Sigmoid colon (tissue), 7 donors: Measurements from ENCODE around the gene PITX3. TPM values are rescaled to one million over a fixed set of nuclear protein-coding genes. Genes with fewer than 3 reads are reported as not detected.
A peak's percentile ranks its signal among the peaks of the same experiment; 100 is the strongest.

Experiments used
- DNase-seq: peaks from one replicate; pipeline ENCODE4 v3.0.0-alpha.2; 2019
- H3K27ac ChIP-seq, 4 donors: fragments of 200-600 bp; sonication (generic); one replicate each; pipeline ENCODE4 v1.5.1; 2016 to 2019; ENCODE audit warnings: mild to moderate bottlenecking in 1 of 4
- H3K27me3 ChIP-seq, 3 donors: fragments of 200-600 bp; sonication (generic); one replicate each; pipeline ENCODE4 v1.5.1; 2019; ENCODE audit warnings: mild to moderate bottlenecking in 1 of 3
- H3K36me3 ChIP-seq, 4 donors: fragments of 200-600 bp; sonication (generic); one replicate each; pipeline ENCODE4 v1.5.1; 2016 to 2019
- H3K4me1 ChIP-seq, 4 donors: fragments of 200-600 bp; sonication (generic); one replicate each; pipeline ENCODE4 v1.5.1; 2017 to 2019
- H3K4me3 ChIP-seq, 4 donors: fragments of 200-600 bp; sonication (generic); one replicate each; pipeline ENCODE4 v1.5.1; 2017 to 2019; ENCODE audit warnings: mild to moderate bottlenecking in 2 of 4, moderate library complexity in 1 of 4
- H3K9me3 ChIP-seq, 4 donors: fragments of 200-600 bp in 3 of 4; sonication (generic) in 3 of 4; one replicate each; pipeline versions ENCODE4 v1.5.1 to v1.6.1; 2013 to 2019
- EP300 ChIP-seq, 4 donors: sonication (generic); formaldehyde crosslinking; IDR thresholded peaks; one replicate each; pipeline ENCODE4 v1.6.1; 2017; ENCODE audit warnings: antibody characterized with exemption in 4 of 4
- POLR2A ChIP-seq, 2 donors: fragments of 450-650 bp; IDR thresholded peaks; one replicate each; pipeline ENCODE4 v1.6.1; 2016; ENCODE audit warnings: antibody characterized with exemption in 2 of 2, mild to moderate bottlenecking in 2 of 2, moderate library complexity in 2 of 2
- POLR2AphosphoS5 ChIP-seq, 4 donors: sonication (generic); formaldehyde crosslinking; IDR thresholded peaks; one replicate each; pipeline ENCODE4 v1.6.1; 2017; ENCODE audit warnings: antibody characterized with exemption in 4 of 4
- WGBS, 2 donors: extraction: QIAGEN DNeasy Blood & Tissue Kit; methylation state at CpG; one replicate each; pipeline ENCODE4 v1.1.7; 2013; 5-methylcytosine and 5-hydroxymethylcytosine counted together
- intact Hi-C: fragments of 100-400 bp; cut with DNase I; formaldehyde crosslinking; loops from one replicate; pipeline ENCODE4 v1.15.1; 2023
- polyA plus RNA-seq, 3 donors: library from polyadenylated mRNA; stranded (reverse); fragments of 200-250 nt; gene quantifications; one replicate each; pipeline ENCODE4 v1.2.3, GENCODE V29; 2013
- total RNA-seq, 4 donors: library from RNA; depleted of rRNA; stranded (reverse); fragments of >200 nt; gene quantifications; one replicate each; pipeline ENCODE4 v1.1.0, GENCODE V29; 2016
- TF ChIP-seq, protein P1 (sequence below), 4 experiments: fragments of 450-650 bp in 3 of 4; fragments of 200-600 bp in 1 of 4; IDR thresholded peaks; one replicate each; pipeline ENCODE4 v1.5.1; 2016 to 2019; ENCODE audit warnings: antibody characterized with exemption in 4 of 4, mild to moderate bottlenecking in 3 of 4, moderate library complexity in 2 of 4
- donor health status: healthy with polysubstance abuse.
- donor health status: Bipolar disorder and iron deficiency.
- donor health status: healthy.

The PITX3 gene
- total and polyA plus RNA-seq, 7 donors = not detected

DNA sequence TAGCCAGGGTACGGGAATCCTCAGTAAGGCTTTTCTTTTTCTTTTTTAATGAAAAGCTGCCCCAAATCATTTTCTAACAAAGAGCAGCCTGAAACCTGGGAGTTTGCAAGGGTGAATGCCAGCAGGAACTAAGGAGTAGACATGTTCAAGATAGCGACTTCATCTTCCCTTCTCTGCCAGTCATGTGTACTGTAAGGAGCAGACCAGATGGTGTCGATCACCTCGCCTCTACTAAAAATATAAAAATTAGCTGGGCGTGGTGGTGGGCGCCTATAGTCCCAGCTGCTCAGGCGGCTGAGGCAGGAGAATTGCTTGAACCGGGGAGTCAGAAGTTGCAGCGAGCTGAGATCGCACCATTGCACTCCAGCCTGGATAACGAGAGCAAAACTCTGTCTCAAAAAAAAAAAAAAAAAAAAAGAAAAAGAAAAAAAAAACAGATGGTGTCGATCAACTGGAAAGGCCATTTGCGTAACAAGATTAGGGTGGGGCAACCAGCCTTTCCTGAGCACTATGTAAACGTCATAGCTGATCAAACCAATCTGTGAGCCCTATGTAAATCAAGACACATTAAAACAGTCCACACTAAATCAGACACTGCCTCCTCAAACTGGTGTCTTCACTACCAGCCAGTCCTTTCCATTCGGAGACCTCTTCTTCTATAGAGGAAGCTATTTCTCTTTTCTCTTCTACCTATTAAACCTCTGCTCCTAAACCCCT, 55.3 kb downstream of the PITX3 start:
- H3K36me3 ChIP-seq = no peaks in the 10 kb centered on the region
- H3K27me3 ChIP-seq = no peaks in the 10 kb centered on the region
- DNase-seq = no peak
- peaks cover 0 to 2% (median 0%) of the 10 kb centered on the region in 4 donors for H3K9me3 ChIP-seq
- intact Hi-C loops = no loop called here
- 81 to 82% methylated on average over 15 of the region's 15 CpGs for WGBS, 2 donors
- TF ChIP-seq, protein P1, sequence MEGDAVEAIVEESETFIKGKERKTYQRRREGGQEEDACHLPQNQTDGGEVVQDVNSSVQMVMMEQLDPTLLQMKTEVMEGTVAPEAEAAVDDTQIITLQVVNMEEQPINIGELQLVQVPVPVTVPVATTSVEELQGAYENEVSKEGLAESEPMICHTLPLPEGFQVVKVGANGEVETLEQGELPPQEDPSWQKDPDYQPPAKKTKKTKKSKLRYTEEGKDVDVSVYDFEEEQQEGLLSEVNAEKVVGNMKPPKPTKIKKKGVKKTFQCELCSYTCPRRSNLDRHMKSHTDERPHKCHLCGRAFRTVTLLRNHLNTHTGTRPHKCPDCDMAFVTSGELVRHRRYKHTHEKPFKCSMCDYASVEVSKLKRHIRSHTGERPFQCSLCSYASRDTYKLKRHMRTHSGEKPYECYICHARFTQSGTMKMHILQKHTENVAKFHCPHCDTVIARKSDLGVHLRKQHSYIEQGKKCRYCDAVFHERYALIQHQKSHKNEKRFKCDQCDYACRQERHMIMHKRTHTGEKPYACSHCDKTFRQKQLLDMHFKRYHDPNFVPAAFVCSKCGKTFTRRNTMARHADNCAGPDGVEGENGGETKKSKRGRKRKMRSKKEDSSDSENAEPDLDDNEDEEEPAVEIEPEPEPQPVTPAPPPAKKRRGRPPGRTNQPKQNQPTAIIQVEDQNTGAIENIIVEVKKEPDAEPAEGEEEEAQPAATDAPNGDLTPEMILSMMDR (IDR thresholded peaks at IDR 0.05) = no peak
- TF ChIP-seq POLR2A (IDR thresholded peaks at IDR 0.05) (no peak), POLR2AphosphoS5 (IDR thresholded peaks at IDR 0.05) (no peak), EP300 (IDR thresholded peaks at IDR 0.05) (no peak)
- no peaks in the 10 kb centered on the region for H3K4me1 ChIP-seq
- peak overlapping the region in 1 of 4 donors; percentile 40 for H3K27ac ChIP-seq
- no peak overlapping the region for H3K4me3 ChIP-seq

DNA sequence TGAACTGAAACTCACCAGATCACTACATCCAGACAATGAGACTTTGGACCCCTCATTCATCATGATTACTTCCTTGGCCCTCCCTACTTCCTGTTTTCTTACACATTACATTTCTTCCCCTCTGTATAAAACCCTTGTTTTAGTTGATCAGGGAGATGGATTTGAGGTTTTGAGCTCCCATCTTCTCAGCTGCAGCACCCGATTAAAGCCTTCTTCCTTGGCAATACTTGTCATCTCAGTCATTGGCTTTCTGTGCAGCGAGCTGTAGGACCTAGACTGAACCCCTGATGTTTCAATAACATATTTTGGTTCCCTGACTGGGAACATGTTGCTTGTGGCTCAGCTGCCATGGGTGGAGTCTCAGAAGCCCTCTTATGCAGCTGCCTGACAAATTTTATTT, 56.0 kb downstream of the PITX3 start:
- 70 to 74% methylated on average over 2 of the region's 2 CpGs for WGBS, 2 donors

DNA sequence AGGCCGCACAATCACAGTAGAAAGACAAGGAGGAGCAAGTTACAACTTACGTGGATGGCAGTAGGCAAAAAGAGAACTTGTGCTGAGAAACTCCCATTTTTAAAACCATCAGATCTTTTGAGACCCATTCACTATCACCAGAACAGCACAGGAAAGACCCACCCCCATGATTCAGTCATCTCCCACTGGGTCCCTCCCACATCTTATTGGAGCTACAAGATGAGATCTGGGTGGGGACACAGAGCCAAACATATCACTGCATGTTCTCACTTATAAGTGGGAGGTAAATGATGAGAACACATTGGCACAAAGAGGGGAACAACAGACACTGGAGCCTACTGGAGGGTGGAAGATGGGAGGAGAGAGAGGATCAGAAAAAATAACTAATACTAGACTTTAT, 56.7 kb downstream of the PITX3 start:
- H3K27ac ChIP-seq = no peak overlapping the region
- TF ChIP-seq POLR2A (IDR thresholded peaks at IDR 0.05) (no peak), POLR2AphosphoS5 (IDR thresholded peaks at IDR 0.05) (no peak), EP300 (IDR thresholded peaks at IDR 0.05) (no peak)
- TF ChIP-seq, protein P1 (IDR thresholded peaks at IDR 0.05) = no peak
- 92 to 93% methylated on average over 2 of the region's 2 CpGs for WGBS, 2 donors
- no peaks in the 10 kb centered on the region for H3K4me1 ChIP-seq
- no peak overlapping the region for H3K4me3 ChIP-seq
- H3K9me3 ChIP-seq = peaks cover 0 to 2% (median 0%) of the 10 kb centered on the region in 4 donors
- H3K27me3 ChIP-seq = no peaks in the 10 kb centered on the region
- no peak for DNase-seq
- H3K36me3 ChIP-seq = no peaks in the 10 kb centered on the region
- intact Hi-C loops = no loop called here

More for the DNA sequence above, 56.0 kb downstream of the PITX3 start:
- intact Hi-C loops = no loop called here
- Histone ChIP-seq H3K27me3 (no peaks in the 10 kb centered on the region), H3K27ac (no peak overlapping the region), H3K36me3 (no peaks in the 10 kb centered on the region), H3K4me1 (no peaks in the 10 kb centered on the region), H3K9me3 (peaks cover 0 to 2% (median 0%) of the 10 kb centered on the region in 4 donors), H3K4me3 (no peak overlapping the region)
- DNase-seq = no peak
- TF ChIP-seq, protein P1 (IDR thresholded peaks at IDR 0.05) = no peak
- TF ChIP-seq POLR2AphosphoS5 (IDR thresholded peaks at IDR 0.05) (no peak), EP300 (IDR thresholded peaks at IDR 0.05) (no peak), POLR2A (IDR thresholded peaks at IDR 0.05) (no peak)

Other genes with a start within 250 kb of the PITX3 start
- 10 to 100 TPM; 18.5 to 23.2 (median 21.0) TPM for gene ARMH3, start 185.3 kb downstream of the PITX3 start, total RNA-seq
- 10 to 100 TPM; 17.4 to 22.8 (median 18.5) TPM for gene ARMH3, start 185.3 kb downstream of the PITX3 start, polyA plus RNA-seq
- 10 to 100 TPM; 12.5 to 18.9 (median 17.2) TPM for gene HPS6, start 176.2 kb downstream of the PITX3 start, total RNA-seq
- 10 to 100 TPM in 2 of 3 donors, 1 to 10 TPM in 1; 9.0 to 13.4 (median 11.6) TPM for gene HPS6, start 176.2 kb downstream of the PITX3 start, polyA plus RNA-seq
- gene LDB1, start 121.1 kb downstream of the PITX3 start, total RNA-seq = 10 to 100 TPM; 62.1 to 88.4 (median 76.4) TPM
- gene LDB1, start 121.1 kb downstream of the PITX3 start, polyA plus RNA-seq = 10 to 100 TPM; 10.4 to 34.0 (median 15.6) TPM
- 10 to 100 TPM; 11.0 to 39.9 (median 13.0) TPM for gene PPRC1, start 108.5 kb downstream of the PITX3 start, total RNA-seq
- gene PPRC1, start 108.5 kb downstream of the PITX3 start, polyA plus RNA-seq = 10 to 100 TPM in 1 of 3 donors, 1 to 10 TPM in 2; 4.2 to 22.2 (median 4.2) TPM
- 10 to 100 TPM; 30.2 to 50.0 (median 44.8) TPM for gene NOLC1, start 89.1 kb downstream of the PITX3 start, total RNA-seq
- 10 to 100 TPM; 14.4 to 51.4 (median 20.1) TPM for gene NOLC1, start 89.1 kb downstream of the PITX3 start, polyA plus RNA-seq
- under 1 TPM in 1 of 4 donors, not detected in 3; 0.71 TPM for gene ELOVL3, start 15.2 kb downstream of the PITX3 start, total RNA-seq
- under 1 TPM in 1 of 3 donors, not detected in 2; 0.45 TPM for gene ELOVL3, start 15.2 kb downstream of the PITX3 start, polyA plus RNA-seq
- 10 to 100 TPM; 18.1 to 38.2 (median 21.4) TPM for gene GBF1, start 4.0 kb upstream of the PITX3 start, total RNA-seq
- gene GBF1, start 4.0 kb upstream of the PITX3 start, polyA plus RNA-seq = 10 to 100 TPM in 2 of 3 donors, 1 to 10 TPM in 1; 8.4 to 28.7 (median 14.8) TPM
- 10 to 100 TPM; 29.6 to 41.1 (median 36.0) TPM for gene NFKB2, start 154.2 kb upstream of the PITX3 start, total RNA-seq
- gene NFKB2, start 154.2 kb upstream of the PITX3 start, polyA plus RNA-seq = 10 to 100 TPM in 2 of 3 donors, 1 to 10 TPM in 1; 5.4 to 41.5 (median 11.1) TPM
- gene PSD, start 177.3 kb upstream of the PITX3 start, total RNA-seq = 100 to 1,000 TPM; 343 to 449 (median 417) TPM
- gene PSD, start 177.3 kb upstream of the PITX3 start, polyA plus RNA-seq = 10 to 100 TPM in 1 of 3 donors, 1 to 10 TPM in 1, under 1 TPM in 1; 0.69 to 23.3 (median 6.0) TPM
- gene FBXL15, start 179.3 kb upstream of the PITX3 start, total RNA-seq = 10 to 100 TPM; 19.7 to 51.3 (median 34.2) TPM
- 10 to 100 TPM; 19.0 to 36.7 (median 21.0) TPM for gene FBXL15, start 179.3 kb upstream of the PITX3 start, polyA plus RNA-seq
- 10 to 100 TPM; 65.2 to 93.5 (median 82.4) TPM for gene CUEDC2, start 191.1 kb upstream of the PITX3 start, total RNA-seq
- 10 to 100 TPM; 30.0 to 47.7 (median 33.3) TPM for gene CUEDC2, start 191.1 kb upstream of the PITX3 start, polyA plus RNA-seq
- under 1 TPM in 1 of 4 donors, not detected in 3; 0.36 TPM for gene C10orf95, start 210.0 kb upstream of the PITX3 start, total RNA-seq
- gene C10orf95, start 210.0 kb upstream of the PITX3 start, polyA plus RNA-seq = 1 to 10 TPM in 2 of 3 donors, under 1 TPM in 1; 0.92 to 2.4 (median 1.1) TPM